Measurements from ENCODE around the gene ARHGEF38.

The ARHGEF38 gene

DNA sequence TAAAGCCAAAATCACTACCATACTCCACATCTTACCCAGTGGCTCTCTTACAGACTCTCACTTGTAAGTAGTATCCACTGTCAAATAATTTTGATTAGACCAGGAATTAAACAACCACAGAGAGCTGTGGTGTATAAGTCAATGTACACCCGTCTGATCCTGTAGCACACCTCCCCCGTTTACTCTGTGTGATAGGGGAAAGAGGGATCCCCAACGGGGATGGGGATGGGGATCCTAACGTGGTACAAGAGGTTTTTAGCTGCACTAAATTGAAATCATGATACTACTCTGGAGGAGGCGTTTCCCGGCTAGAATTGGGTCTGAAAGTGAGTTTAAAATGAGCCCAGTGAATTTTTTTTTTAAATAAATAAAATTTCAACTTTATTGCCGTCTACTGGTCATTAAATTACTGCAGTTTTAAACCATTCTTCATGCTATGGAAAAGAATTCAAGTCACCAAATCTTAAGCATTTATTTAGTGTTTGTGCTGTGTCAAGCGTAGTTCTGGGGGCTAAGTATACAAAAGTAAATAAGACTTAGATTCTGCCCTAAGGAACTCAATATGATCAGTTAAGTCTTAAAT lies 79.5 kb downstream of the ARHGEF38 start:
- no peaks in the 10 kb centered on the region for H3K36me3 ChIP-seq (ENCODE audit: control insufficient read depth in 2 of 2, insufficient read depth in 1 of 2, low read length in 2 of 2)
- ChIA-PET CTCF (interaction anchor here (1.0 to 1.5 kb wide), 3 partner anchors 36 to 159 kb away, joined by 3 to 7 read pairs (median 5); partner anchors contain the start of gene PPA2), POLR2A (no interaction called here)
- TF ChIP-seq AEBP2 (tag by site-specific recombination; IDR thresholded peaks at IDR 0.05; ENCODE audit: borderline replicate concordance) (no peak), MZF1 (tag by site-specific recombination; IDR thresholded peaks at IDR 0.05; ENCODE audit: borderline replicate concordance) (peak; percentile 97)
- H3K4me1 ChIP-seq (ENCODE audit: control insufficient read depth, insufficient read depth, low read length) = peaks cover 14% of the 10 kb centered on the region
- H3K27ac ChIP-seq (ENCODE audit: extremely low read depth, low read depth, low read length) = no peak overlapping the region
- H3K4me3 ChIP-seq (ENCODE audit: low read depth, low read length) = no peak overlapping the region
- no peaks in the 10 kb centered on the region for H3K9me3 ChIP-seq (ENCODE audit: control insufficient read depth, insufficient read depth, low read depth, low read length)

- H3K4me3 ChIP-seq (ENCODE audit: low read depth, low read length) = no peak overlapping the region
- H3K4me1 ChIP-seq (ENCODE audit: control insufficient read depth, insufficient read depth, low read length) = peaks cover 16% of the 10 kb centered on the region
- TF ChIP-seq HOXA7 (CRISPR knock-in tag; IDR thresholded peaks at IDR 0.05; ENCODE audit: borderline replicate concordance) (no peak), ZNF121 (tag by site-specific recombination; IDR thresholded peaks at IDR 0.05) (no peak), ZSCAN30 (tag by site-specific recombination; IDR thresholded peaks at IDR 0.05) (no peak), ZNF169 (tag by site-specific recombination; IDR thresholded peaks at IDR 0.05) (no peak), ZBTB6 (tag by site-specific recombination; IDR thresholded peaks at IDR 0.05) (no peak), ZNF133 (tag by site-specific recombination; IDR thresholded peaks at IDR 0.05) (no peak), ZNF501 (tag by site-specific recombination; IDR thresholded peaks at IDR 0.05) (no peak), SP2 (tag by site-specific recombination; IDR thresholded peaks at IDR 0.05) (no peak), ZNF155 (tag by site-specific recombination; IDR thresholded peaks at IDR 0.05) (no peak), BCL11B (tag by site-specific recombination; IDR thresholded peaks at IDR 0.05; ENCODE audit: low read depth) (no peak), ZNF175 (tag by site-specific recombination; IDR thresholded peaks at IDR 0.05) (no peak), ZNF560 (tag by site-specific recombination; IDR thresholded peaks at IDR 0.05; ENCODE audit: borderline replicate concordance) (no peak), ZNF18 (tag by site-specific recombination; IDR thresholded peaks at IDR 0.05) (no peak), ZNF670 (tag by site-specific recombination; IDR thresholded peaks at IDR 0.05; ENCODE audit: low read depth) (no peak), ZFP3 (tag by site-specific recombination; IDR thresholded peaks at IDR 0.05; ENCODE audit: low read depth) (no peak)
- H3K36me3 ChIP-seq (ENCODE audit: control insufficient read depth in 2 of 2, insufficient read depth in 1 of 2, low read length in 2 of 2) = no peaks in the 10 kb centered on the region
- H3K27ac ChIP-seq (ENCODE audit: extremely low read depth, low read depth, low read length) = no peak overlapping the region
- H3K9me3 ChIP-seq (ENCODE audit: control insufficient read depth, insufficient read depth, low read depth, low read length) = no peaks in the 10 kb centered on the region
- POLR2A ChIA-PET = no interaction called here
- CTCF ChIA-PET = interaction anchor here (1.2 to 1.5 kb wide), 2 partner anchors 35 to 112 kb away, joined by 5 to 7 read pairs; no protein-coding TSS in a partner anchor
Observed at GRCh38 chr4:105632599-105632998, 80.2 kb downstream of the ARHGEF38 start.

GRCh38 chr4:105633241-105633640 lies 80.8 kb downstream of the ARHGEF38 start:
- Histone ChIP-seq H3K27ac (ENCODE audit: extremely low read depth, low read depth, low read length) (no peak overlapping the region), H3K36me3 (ENCODE audit: control insufficient read depth in 2 of 2, insufficient read depth in 1 of 2, low read length in 2 of 2) (no peaks in the 10 kb centered on the region), H3K9me3 (ENCODE audit: control insufficient read depth, insufficient read depth, low read depth, low read length) (no peaks in the 10 kb centered on the region), H3K4me1 (ENCODE audit: control insufficient read depth, insufficient read depth, low read length) (peaks cover 20% of the 10 kb centered on the region), H3K4me3 (ENCODE audit: low read depth, low read length) (no peak overlapping the region)
- TF ChIP-seq ZNF426 (tag by site-specific recombination; IDR thresholded peaks at IDR 0.05) (no peak), ZNF560 (tag by site-specific recombination; IDR thresholded peaks at IDR 0.05; ENCODE audit: borderline replicate concordance) (no peak), SP2 (tag by site-specific recombination; IDR thresholded peaks at IDR 0.05) (no peak), ZNF571 (tag by site-specific recombination; IDR thresholded peaks at IDR 0.05) (no peak), REPIN1 (tag by site-specific recombination; IDR thresholded peaks at IDR 0.05; ENCODE audit: low read depth) (no peak), ZXDB (tag by site-specific recombination; IDR thresholded peaks at IDR 0.05) (no peak), ZNF707 (tag by site-specific recombination; IDR thresholded peaks at IDR 0.05) (no peak), PRDM6 (tag by site-specific recombination; IDR thresholded peaks at IDR 0.05) (peak; percentile 63; the same call in 1 of the 2 replicates), FEZF1 (tag by site-specific recombination; IDR thresholded peaks at IDR 0.05) (peak; percentile 95)
- ChIA-PET CTCF (interaction anchor here (1.2 to 1.5 kb wide), 2 partner anchors 34 to 112 kb away, joined by 5 to 7 read pairs; no protein-coding TSS in a partner anchor), POLR2A (no interaction called here)

Measured in HEK293 (cell line).